Fibroblast of lung (primary cell): ENCODE measurements around the gene HOXA9. TPM values are rescaled to one million over a fixed set of nuclear protein-coding genes. Genes with fewer than 3 reads are reported as not detected.

Experiments
- DNase-seq, 2 donors: peaks; one replicate each; pipeline versions ENCODE4 v3.0.0 to v3.0.0-alpha.2; 2010; ENCODE audit warnings: low read depth in 2 of 2
- H2AFZ ChIP-seq: 2 replicates; pipeline ENCODE4 v1.5.1; 2012; ENCODE audit warnings: low read length, control low read depth, inconsistent platforms
- H3K27ac ChIP-seq: 2 replicates; pipeline ENCODE4 v1.5.1; 2011; ENCODE audit warnings: low read length, control low read depth; ENCODE audit not compliant: insufficient read depth
- H3K27me3 ChIP-seq: 2 replicates; pipeline ENCODE4 v1.5.1; 2011; ENCODE audit warnings: mild to moderate bottlenecking, low read length; ENCODE audit not compliant: control insufficient read depth, insufficient read depth
- H3K36me3 ChIP-seq: 2 replicates; pipeline ENCODE4 v1.5.1; 2011; ENCODE audit warnings: low read length; ENCODE audit not compliant: control insufficient read depth, insufficient read depth
- H3K4me1 ChIP-seq: 2 replicates; pipeline ENCODE4 v1.5.1; 2011; ENCODE audit warnings: low read length; ENCODE audit not compliant: control insufficient read depth, insufficient read depth; ENCODE audit errors: extremely low read depth
- H3K4me2 ChIP-seq: 2 replicates; pipeline ENCODE4 v1.5.1; 2011; ENCODE audit warnings: low read length, control low read depth; ENCODE audit not compliant: insufficient read depth; ENCODE audit errors: extremely low read depth
- H3K4me3 ChIP-seq, 4 experiments: fragments of 200-600 bp in 1 of 4; sonication (generic) in 1 of 4; replicated peaks in 1 of 4; 2 replicates each; pipeline ENCODE4 v1.5.1; 2011 to 2016; ENCODE audit warnings: low read length in 4 of 4, low read depth in 3 of 4, mild to moderate bottlenecking in 3 of 4, control low read depth in 2 of 4, inconsistent platforms in 1 of 4, mixed read lengths in 1 of 4; ENCODE audit not compliant: insufficient read depth in 1 of 4; ENCODE audit errors: control extremely low read depth in 1 of 4
- H3K79me2 ChIP-seq: 2 replicates; pipeline ENCODE4 v1.5.1; 2012; ENCODE audit warnings: mild to moderate bottlenecking, low read length, inconsistent platforms; ENCODE audit not compliant: control insufficient read depth, insufficient read depth
- H3K9ac ChIP-seq: 2 replicates; pipeline ENCODE4 v1.5.1; 2011; ENCODE audit warnings: mild to moderate bottlenecking, low read length, control low read depth; ENCODE audit not compliant: insufficient read depth
- H3K9me3 ChIP-seq: 2 replicates; pipeline ENCODE4 v1.5.1; 2012; ENCODE audit warnings: low read depth, low read length; ENCODE audit not compliant: control insufficient read depth, insufficient read depth
- H4K20me1 ChIP-seq: 2 replicates; pipeline ENCODE4 v1.5.1; 2011; ENCODE audit warnings: low read length; ENCODE audit not compliant: control insufficient read depth, insufficient read depth; ENCODE audit errors: extremely low read depth
- CTCF ChIP-seq, 2 donors: IDR thresholded peaks in 1 of 2; conservative IDR thresholded peaks in 1 of 2; 1 replicate in 1 of 2; 2 replicates in 1 of 2; pipeline ENCODE4 v1.5.1; 2011 to 2012; ENCODE audit warnings: low read length in 2 of 2, control low read depth in 1 of 2, inconsistent platforms in 1 of 2, low read depth in 1 of 2, mild to moderate bottlenecking in 1 of 2
- EZH2 ChIP-seq: IDR thresholded peaks from 2 replicates; pipeline ENCODE4 v1.5.1; 2012; ENCODE audit warnings: low read length, control low read depth, mild to moderate bottlenecking; ENCODE audit errors: missing control alignments
- polyA plus RNA-seq, 2 donors: library from polyadenylated mRNA; depleted of rRNA in 1 of 2; stranded (reverse) in 1 of 2; unstranded in 1 of 2; fragments of >200 nt; gene quantifications; 2 replicates each; pipeline ENCODE4 v1.2.1, GENCODE V29; 2011 to 2012; ENCODE audit warnings: missing spikeins in 1 of 2
- total RNA-seq: library from RNA; depleted of rRNA; stranded (reverse); fragments of >200 nt; gene quantifications from 2 replicates; pipeline ENCODE4 v1.2.1, GENCODE V29; 2014

The HOXA9 gene
- total and polyA plus RNA-seq, 2 donors (not counting 1 experiment from before 2014, with no cell fraction given): 0.08 TPM; not detected in 1

GRCh38 chr7:27180431-27181420 is 15.4 kb upstream of the HOXA9 start:
- TF ChIP-seq EZH2: no peak
- TF ChIP-seq CTCF (conservative IDR thresholded peaks at IDR 0.05 in 1 of 2, IDR thresholded peaks at IDR 0.05 in 1 of 2; ENCODE audit: low read depth in 1 of 2, low read length in 2 of 2): no peak
- H3K27me3 ChIP-seq: peaks cover 54% of the 10 kb centered on the region

DNA sequence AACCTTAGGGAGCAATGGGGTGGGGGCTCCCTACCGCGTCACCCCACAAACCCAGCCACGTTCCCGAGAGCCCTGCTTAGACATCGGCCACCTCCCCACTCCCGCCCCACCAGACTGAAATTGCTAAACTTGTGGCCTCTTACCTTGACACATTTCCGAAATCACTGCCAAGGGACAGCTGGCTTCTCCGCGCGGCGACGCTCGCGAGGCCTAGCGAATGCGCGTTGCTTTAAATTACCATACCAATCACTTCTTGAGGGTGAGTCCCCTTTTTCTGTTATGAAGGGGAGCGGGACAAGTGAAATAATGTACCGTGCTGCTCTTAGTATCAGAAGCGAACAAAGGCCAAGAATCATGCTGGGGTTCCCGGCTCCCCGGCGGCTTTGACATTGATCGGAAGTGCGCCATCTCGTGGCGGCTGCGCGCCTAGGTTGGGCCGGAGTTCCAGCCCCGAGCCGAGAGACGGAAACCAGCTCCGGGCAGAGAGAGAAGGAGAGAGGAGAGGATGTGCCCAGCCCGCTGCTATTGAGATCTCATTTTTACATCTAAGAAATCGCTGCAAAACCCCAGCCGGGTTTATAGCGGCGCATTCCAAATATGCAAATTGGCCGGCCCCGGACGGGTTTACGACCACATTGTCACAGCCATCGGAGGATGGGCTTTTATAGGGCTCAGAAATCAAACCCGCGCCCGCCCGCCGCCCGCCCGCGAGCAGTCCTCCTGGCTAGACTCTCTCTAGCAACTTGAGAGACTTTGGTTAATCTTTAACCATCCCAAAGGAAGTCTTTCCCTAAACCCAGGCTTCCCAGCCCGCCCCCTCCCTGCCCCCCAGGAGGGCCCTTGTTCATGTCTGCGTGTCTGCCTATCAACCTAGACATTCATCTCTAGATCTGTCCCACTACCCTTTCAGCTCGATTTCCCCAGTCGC is 14.4 kb upstream of the HOXA9 start:
- Histone ChIP-seq H3K27me3 (peaks cover 53% of the 10 kb centered on the region), H3K4me3 (peak overlapping the region in 2 of 4 experiments; percentile 22 to 31), H3K36me3 (no peaks in the 10 kb centered on the region), H3K9me3 (no peaks in the 10 kb centered on the region), H4K20me1 (no peaks in the 10 kb centered on the region), H3K9ac (no peak overlapping the region), H3K4me2 (peak overlapping the region; percentile 39), H2AFZ (no peak overlapping the region), H3K4me1 (no peaks in the 10 kb centered on the region), H3K27ac (no peak overlapping the region), H3K79me2 (no peaks in the 10 kb centered on the region)
- TF ChIP-seq CTCF (conservative IDR thresholded peaks at IDR 0.05 in 1 of 2, IDR thresholded peaks at IDR 0.05 in 1 of 2; ENCODE audit: low read depth in 1 of 2, low read length in 2 of 2) (peak; percentile 77 to 78), EZH2 (peak; percentile 48)
- DNase-seq: peak; percentile 23 to 56

More at GRCh38 chr7:27180431-27181420, 15.4 kb upstream of the HOXA9 start:
- H2AFZ ChIP-seq: no peak overlapping the region
- H3K4me1 ChIP-seq: no peaks in the 10 kb centered on the region
- H3K9me3 ChIP-seq: no peaks in the 10 kb centered on the region
- no peak for DNase-seq
- H3K4me3 ChIP-seq: no peak overlapping the region
- no peak overlapping the region for H3K9ac ChIP-seq
- no peaks in the 10 kb centered on the region for H4K20me1 ChIP-seq
- no peaks in the 10 kb centered on the region for H3K79me2 ChIP-seq
- H3K27ac ChIP-seq: no peak overlapping the region
- H3K4me2 ChIP-seq: no peak overlapping the region
- H3K36me3 ChIP-seq: no peaks in the 10 kb centered on the region

DNA sequence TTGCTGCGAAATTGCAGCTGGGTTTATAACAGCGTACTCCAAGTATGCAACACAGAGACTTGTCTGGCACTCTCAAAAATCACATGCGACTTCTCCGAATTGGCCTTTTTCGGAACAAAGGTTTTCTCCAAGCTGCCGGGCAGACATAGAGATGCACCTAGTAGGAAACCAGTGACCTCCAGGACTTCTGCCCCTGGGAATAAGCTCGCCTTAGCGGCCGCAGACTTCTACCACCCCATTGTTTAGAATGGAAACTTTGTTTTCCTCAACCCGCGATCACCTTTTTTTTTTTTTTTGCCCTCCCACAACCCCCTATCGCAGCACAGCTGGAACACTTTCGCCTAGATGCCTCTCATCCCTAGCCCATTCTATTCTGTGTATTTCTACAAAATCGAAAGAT is 13.7 kb upstream of the HOXA9 start:
- no peaks in the 10 kb centered on the region for H3K79me2 ChIP-seq
- TF ChIP-seq EZH2: no peak
- H3K9me3 ChIP-seq: no peaks in the 10 kb centered on the region
- H4K20me1 ChIP-seq: no peaks in the 10 kb centered on the region
- no peak overlapping the region for H3K4me3 ChIP-seq
- peak overlapping the region; percentile 39 for H3K4me2 ChIP-seq
- H3K27me3 ChIP-seq: peaks cover 54% of the 10 kb centered on the region
- no peak overlapping the region for H3K9ac ChIP-seq
- H3K36me3 ChIP-seq: no peaks in the 10 kb centered on the region
- H3K4me1 ChIP-seq: no peaks in the 10 kb centered on the region
- H2AFZ ChIP-seq: no peak overlapping the region
- no peak for DNase-seq
- no peak overlapping the region for H3K27ac ChIP-seq
